Placental pericyte (primary cell): ENCODE results near the gene UTS2. TPM values are rescaled to one million over a fixed set of nuclear protein-coding genes. Genes with fewer than 3 reads are reported as not detected.

ENCODE experiments used
- total RNA-seq: library from RNA; depleted of rRNA; stranded (reverse); fragments of >200 nt; gene quantifications from 2 replicates; pipeline ENCODE4 v1.2.3, GENCODE V29; 2012

UTS2 gene
- 0.14 TPM in 1 of 2 replicates, not detected in the other for total RNA-seq

GRCh38 chr1:7852804-7853683 is at the start of gene UTS2:
TSS of gene UTS2 (minus strand) at chr1:7853065. CDS start at chr1:7853003, 62 bp downstream.

Other genes starting within 250 kb of the UTS2 start
- gene VAMP3, start 81.8 kb downstream of the UTS2 start, total RNA-seq, result 84.5 and 130 TPM in 2 replicates
- 4.4 and 6.6 TPM in 2 replicates for gene PER3, start 68.8 kb downstream of the UTS2 start, total RNA-seq
- under 0.01 and 3.1 TPM in 2 replicates for gene TNFRSF9, start 87.8 kb upstream of the UTS2 start, total RNA-seq
- gene PARK7, start 108.6 kb upstream of the UTS2 start, total RNA-seq, result 139 and 158 TPM in 2 replicates
- 42.0 and 192 TPM in 2 replicates for gene ERRFI1, start 173.2 kb upstream of the UTS2 start, total RNA-seq